Natural killer cell (primary cell): Measurements from ENCODE around the gene CDH11. TPM values are rescaled to one million over a fixed set of nuclear protein-coding genes. Genes with fewer than 3 reads are reported as not detected.

Source experiments
- ATAC-seq, 3 donors: fragments of 150-1000 bp in 2 of 3; fragments of 200-7000 bp in 1 of 3; cut with Tn5 transposase; 1 replicate in 1 of 3; 2 replicates in 2 of 3; pipeline ENCODE4 v1.10.0; 2021; ENCODE audit warnings: mild to moderate bottlenecking in 2 of 3, moderate library complexity in 2 of 3
- DNase-seq, 2 donors: peaks; one replicate each; pipeline versions ENCODE4 v3.0.0 to v3.0.0-alpha.2; 2013 to 2021; ENCODE audit warnings: mixed read lengths in 1 of 2
- H3K27ac ChIP-seq: one replicate; pipeline ENCODE4 v1.5.1; 2013; ENCODE audit warnings: mild to moderate bottlenecking, low read length
- H3K27me3 ChIP-seq: one replicate; pipeline ENCODE4 v1.6.1; 2013; ENCODE audit warnings: low read length; ENCODE audit not compliant: control insufficient read depth, insufficient read depth
- H3K36me3 ChIP-seq: one replicate; pipeline ENCODE4 v1.6.1; 2013; ENCODE audit warnings: low read length; ENCODE audit not compliant: control insufficient read depth, insufficient read depth
- H3K4me1 ChIP-seq: one replicate; pipeline ENCODE4 v1.6.1; 2013; ENCODE audit warnings: low read length; ENCODE audit not compliant: control insufficient read depth, insufficient read depth
- H3K4me3 ChIP-seq: one replicate; pipeline ENCODE4 v1.5.1; 2013; ENCODE audit warnings: low read length
- H3K9me3 ChIP-seq: one replicate; pipeline ENCODE4 v1.6.1; 2013; ENCODE audit warnings: low read length; ENCODE audit not compliant: control insufficient read depth, insufficient read depth
- H3K27ac Mint-ChIP-seq, 2 donors: one replicate each; pipeline ENCODE4 v1.8.0; 2022; ENCODE audit warnings: mild to moderate bottlenecking in 2 of 2, mixed read lengths in 2 of 2, moderate library complexity in 1 of 2
- H3K27me3 Mint-ChIP-seq, 2 donors: one replicate each; pipeline ENCODE4 v1.8.0; 2022; ENCODE audit warnings: low read depth in 2 of 2, mixed read lengths in 2 of 2
- H3K36me3 Mint-ChIP-seq: one replicate; pipeline ENCODE4 v1.8.0; 2022; ENCODE audit warnings: mixed read lengths
- H3K4me1 Mint-ChIP-seq, 2 donors: one replicate each; pipeline ENCODE4 v1.8.0; 2022; ENCODE audit warnings: mixed read lengths in 2 of 2
- H3K4me3 Mint-ChIP-seq: one replicate; pipeline ENCODE4 v1.8.0; 2022; ENCODE audit warnings: mild to moderate bottlenecking, moderate library complexity, mixed read lengths
- H3K9me3 Mint-ChIP-seq, 2 donors: one replicate each; pipeline ENCODE4 v1.8.0; 2022; ENCODE audit warnings: mixed read lengths in 2 of 2
- CTCF ChIP-seq: fragments of 200-600 bp; IDR thresholded peaks from one replicate; pipeline ENCODE4 v1.8.0; 2022; ENCODE audit warnings: antibody characterized with exemption
- WGBS: methylation state at CpG from one replicate; pipeline ENCODE4 v1.1.7; 2013; ENCODE audit warnings: missing lambda C conversion rate; ENCODE audit not compliant: insufficient coverage; 5-methylcytosine and 5-hydroxymethylcytosine counted together
- intact Hi-C: fragments of 100-400 bp; cut with micrococcal nuclease; formaldehyde crosslinking; loops from one replicate; pipeline ENCODE4 v1.14.2; 2022
- total RNA-seq, 4 donors: library from RNA; stranded (reverse); fragments of 120-200 nt in 1 of 4; gene quantifications; one replicate each; pipeline versions ENCODE4 v1.2.3 to v1.2.4, GENCODE V29; 2013 to 2022

CDH11 gene
- total RNA-seq, 3 donors from 2014 or later (not counting 1 experiment from before 2014, with no cell fraction given), result not detected

- DNase-seq, result no peak
- Histone ChIP-seq H3K9me3 (peaks cover 1% of the 10 kb centered on the region), H3K27me3 (no peaks in the 10 kb centered on the region), H3K4me1 (no peaks in the 10 kb centered on the region), H3K36me3 (no peaks in the 10 kb centered on the region), H3K27ac (no peak overlapping the region), H3K4me3 (no peak overlapping the region)
- peaks cover 0 to 2% of the 10 kb centered on the region in 2 donors for H3K9me3 Mint-ChIP-seq
- H3K27me3 Mint-ChIP-seq, result peaks cover 0 to 3% of the 10 kb centered on the region in 2 donors
- H3K27ac Mint-ChIP-seq, result no peak overlapping the region
- no peak for TF ChIP-seq CTCF
- no peak for ATAC-seq
- 86% methylated on average over 2 of the region's 2 CpGs for WGBS
- H3K36me3 Mint-ChIP-seq, result no peaks in the 10 kb centered on the region
- no peaks in the 10 kb centered on the region for H3K4me1 Mint-ChIP-seq
- intact Hi-C loops, result no loop called here
- no peak overlapping the region for H3K4me3 Mint-ChIP-seq
Measured at GRCh38 chr16:65064131-65064530, 57.7 kb downstream of the CDH11 start.

DNA sequence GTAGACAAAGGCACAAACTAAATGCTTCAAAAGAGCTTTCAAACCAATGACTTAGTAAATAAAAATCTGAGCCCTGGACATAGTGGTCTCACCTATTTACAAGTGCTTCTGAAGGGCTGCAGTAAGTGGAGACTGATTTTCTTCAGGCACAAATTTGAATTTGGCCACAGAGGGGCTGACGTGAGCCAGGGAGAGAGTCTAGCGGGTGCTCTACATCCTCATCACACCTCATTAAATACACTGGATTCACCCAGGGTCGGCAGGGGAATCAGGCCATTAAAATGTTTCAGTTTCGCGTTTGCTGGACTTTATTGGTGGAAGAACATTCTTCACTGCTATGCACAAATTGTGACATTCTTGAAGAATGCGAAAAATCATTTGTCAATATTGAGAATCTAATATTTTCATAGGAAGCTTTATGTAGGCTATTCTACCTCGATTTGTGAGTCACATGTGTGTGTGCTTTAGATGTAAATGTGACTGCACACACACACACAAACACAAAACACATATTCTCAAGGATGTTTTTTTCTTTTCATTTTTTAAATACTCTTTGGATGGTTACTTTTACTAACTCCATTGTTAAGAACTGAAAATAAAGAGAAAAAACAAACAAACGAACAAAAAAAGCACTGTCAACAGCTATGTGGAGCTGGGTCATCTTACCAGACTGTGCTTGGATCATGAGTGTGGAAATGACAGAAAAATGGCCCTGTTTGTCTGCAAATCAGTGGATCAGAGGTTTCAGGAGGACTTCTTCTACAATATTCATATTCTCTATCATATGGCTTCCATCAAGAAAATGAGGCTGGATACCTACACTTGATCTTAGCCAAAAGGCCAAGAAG is 58.9 kb downstream of the CDH11 start:
- H3K27me3 ChIP-seq, result no peaks in the 10 kb centered on the region
- peaks cover 3% of the 10 kb centered on the region for H3K9me3 ChIP-seq
- WGBS, result 80% methylated on average over 6 of the region's 8 CpGs
- H3K27ac ChIP-seq, result no peak overlapping the region
- Mint-ChIP-seq H3K27me3 (peaks cover 0 to 3% of the 10 kb centered on the region in 2 donors), H3K27ac (no peak overlapping the region), H3K9me3 (peaks cover 0 to 2% of the 10 kb centered on the region in 2 donors), H3K4me3 (no peak overlapping the region), H3K4me1 (no peaks in the 10 kb centered on the region), H3K36me3 (no peaks in the 10 kb centered on the region)
- no peak for DNase-seq
- no peaks in the 10 kb centered on the region for H3K36me3 ChIP-seq
- ATAC-seq, result no peak
- H3K4me3 ChIP-seq, result no peak overlapping the region
- intact Hi-C loops, result no loop called here
- TF ChIP-seq CTCF, result no peak
- no peaks in the 10 kb centered on the region for H3K4me1 ChIP-seq

DNA sequence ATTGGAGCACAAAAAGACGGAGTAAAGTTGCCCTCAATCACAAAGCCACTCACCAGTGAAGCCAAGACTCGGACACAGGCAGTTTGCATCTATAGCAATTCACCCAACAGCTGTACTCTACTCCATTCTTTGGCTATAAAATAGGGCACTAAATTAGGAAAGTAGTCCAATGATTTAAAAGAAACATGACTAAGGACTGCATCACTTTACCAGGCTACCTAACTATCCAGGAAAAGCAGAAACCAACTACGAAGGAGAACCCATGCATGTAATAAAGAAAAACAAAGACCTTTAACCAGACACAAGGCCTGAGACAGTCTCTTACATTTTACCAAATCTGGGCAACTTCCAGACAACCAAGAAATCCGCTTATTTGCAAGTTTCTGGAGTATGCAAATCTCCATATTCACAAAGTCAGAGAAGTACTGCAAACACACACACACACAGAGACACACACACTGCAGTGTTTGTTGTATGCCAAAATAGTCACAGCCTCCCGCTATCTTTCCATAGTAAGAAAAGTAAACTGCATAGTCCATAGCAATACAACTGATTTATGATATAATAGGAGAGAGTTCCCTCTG is 59.8 kb downstream of the CDH11 start:
- WGBS, result 69% methylated on average over 4 of the region's 5 CpGs
- DNase-seq (no peak), ATAC-seq (no peak)
- Histone ChIP-seq H3K4me1 (no peaks in the 10 kb centered on the region), H3K4me3 (no peak overlapping the region), H3K36me3 (no peaks in the 10 kb centered on the region), H3K27me3 (no peaks in the 10 kb centered on the region), H3K9me3 (peaks cover 3% of the 10 kb centered on the region), H3K27ac (no peak overlapping the region)
- H3K4me3 Mint-ChIP-seq, result no peak overlapping the region
- no peaks in the 10 kb centered on the region for H3K4me1 Mint-ChIP-seq
- no peaks in the 10 kb centered on the region for H3K27me3 Mint-ChIP-seq
- no peak for TF ChIP-seq CTCF
- H3K9me3 Mint-ChIP-seq, result peaks cover 0 to 3% of the 10 kb centered on the region in 2 donors
- intact Hi-C loops, result no loop called here
- H3K36me3 Mint-ChIP-seq, result no peaks in the 10 kb centered on the region
- H3K27ac Mint-ChIP-seq, result no peak overlapping the region
